Endodermal cell (in vitro differentiated cells): ENCODE results near the gene CSNK1G2. TPM values are rescaled to one million over a fixed set of nuclear protein-coding genes. Genes with fewer than 3 reads are reported as not detected.

Experiments used
- DNase-seq: peaks from one replicate; pipeline ENCODE4 v3.0.0-alpha.2; 2017
- H3K27ac ChIP-seq: 2 replicates; pipeline ENCODE4 v1.5.1; 2013; ENCODE audit warnings: mild to moderate bottlenecking, low read depth, low read length, moderate library complexity
- H3K27me3 ChIP-seq: 2 replicates; pipeline ENCODE4 v1.6.1; 2013; ENCODE audit warnings: mild to moderate bottlenecking, low read length, moderate library complexity; ENCODE audit not compliant: insufficient read depth, control insufficient read depth, poor library complexity, severe bottlenecking
- H3K36me3 ChIP-seq: 2 replicates; pipeline ENCODE4 v1.7.0; 2013; ENCODE audit warnings: mild to moderate bottlenecking, low read length, moderate library complexity; ENCODE audit not compliant: control insufficient read depth, insufficient read depth
- H3K4me1 ChIP-seq: one replicate; pipeline ENCODE4 v1.7.0; 2013; ENCODE audit warnings: low read length; ENCODE audit not compliant: control insufficient read depth, insufficient read depth
- H3K4me3 ChIP-seq: 2 replicates; pipeline ENCODE4 v1.5.1; 2013; ENCODE audit warnings: mild to moderate bottlenecking, low read length, moderate library complexity
- H3K9ac ChIP-seq: 2 replicates; pipeline ENCODE4 v1.6.1; 2013; ENCODE audit warnings: mild to moderate bottlenecking, low read length, moderate library complexity; ENCODE audit not compliant: poor library complexity, severe bottlenecking; ENCODE audit errors: extremely low read depth
- H3K9me3 ChIP-seq: 2 replicates; pipeline ENCODE4 v1.6.1; 2013; ENCODE audit warnings: mild to moderate bottlenecking, low read length, moderate library complexity; ENCODE audit not compliant: control insufficient read depth
- H3K27ac Mint-ChIP-seq: 2 replicates; pipeline ENCODE4 v1.8.0; 2020; ENCODE audit warnings: mixed read lengths
- H3K27me3 Mint-ChIP-seq: 2 replicates; pipeline ENCODE4 v1.8.0; 2021; ENCODE audit warnings: mild to moderate bottlenecking, mixed read lengths; ENCODE audit not compliant: insufficient read depth
- H3K36me3 Mint-ChIP-seq: 2 replicates; pipeline ENCODE4 v1.8.0; 2020; ENCODE audit warnings: low read depth, mixed read lengths
- H3K4me1 Mint-ChIP-seq: 2 replicates; pipeline ENCODE4 v1.8.0; 2020; ENCODE audit warnings: mixed read lengths
- H3K4me3 Mint-ChIP-seq: 2 replicates; pipeline ENCODE4 v1.8.0; 2020; ENCODE audit warnings: mild to moderate bottlenecking, moderate library complexity, mixed read lengths
- H3K9me3 Mint-ChIP-seq: 2 replicates; pipeline ENCODE4 v1.8.0; 2020; ENCODE audit warnings: mild to moderate bottlenecking, mixed read lengths
- WGBS, 2 experiments: methylation state at CpG; one replicate each; pipeline versions ENCODE4 v1.1.5 to v1.1.7; 2013; ENCODE audit warnings: missing lambda C conversion rate in 2 of 2, mixed read lengths in 1 of 2; ENCODE audit not compliant: insufficient coverage in 1 of 2, insufficient read length in 1 of 2; 5-methylcytosine and 5-hydroxymethylcytosine counted together
- total RNA-seq, 2 donors: library from RNA; stranded (reverse); fragmentation: NEBNext Ultra II Directional in 1 of 2; extraction: Animal tissue kit (Norgen Biotek cat#: 25700) in 1 of 2; gene quantifications; 2 replicates in 1 of 2; 3 replicates in 1 of 2; pipeline ENCODE4 v1.2.1, GENCODE V29; 2021
- TF ChIP-seq, protein P1 (sequence below): fragments of 200-600 bp; sonication (generic); conservative IDR thresholded peaks from 2 replicates; pipeline ENCODE4 v1.5.0; 2021; ENCODE audit warnings: antibody characterized with exemption, mild to moderate bottlenecking

CSNK1G2 gene
- total RNA-seq, 2 donors from 2014 or later, result 111 to 112 TPM

DNA sequence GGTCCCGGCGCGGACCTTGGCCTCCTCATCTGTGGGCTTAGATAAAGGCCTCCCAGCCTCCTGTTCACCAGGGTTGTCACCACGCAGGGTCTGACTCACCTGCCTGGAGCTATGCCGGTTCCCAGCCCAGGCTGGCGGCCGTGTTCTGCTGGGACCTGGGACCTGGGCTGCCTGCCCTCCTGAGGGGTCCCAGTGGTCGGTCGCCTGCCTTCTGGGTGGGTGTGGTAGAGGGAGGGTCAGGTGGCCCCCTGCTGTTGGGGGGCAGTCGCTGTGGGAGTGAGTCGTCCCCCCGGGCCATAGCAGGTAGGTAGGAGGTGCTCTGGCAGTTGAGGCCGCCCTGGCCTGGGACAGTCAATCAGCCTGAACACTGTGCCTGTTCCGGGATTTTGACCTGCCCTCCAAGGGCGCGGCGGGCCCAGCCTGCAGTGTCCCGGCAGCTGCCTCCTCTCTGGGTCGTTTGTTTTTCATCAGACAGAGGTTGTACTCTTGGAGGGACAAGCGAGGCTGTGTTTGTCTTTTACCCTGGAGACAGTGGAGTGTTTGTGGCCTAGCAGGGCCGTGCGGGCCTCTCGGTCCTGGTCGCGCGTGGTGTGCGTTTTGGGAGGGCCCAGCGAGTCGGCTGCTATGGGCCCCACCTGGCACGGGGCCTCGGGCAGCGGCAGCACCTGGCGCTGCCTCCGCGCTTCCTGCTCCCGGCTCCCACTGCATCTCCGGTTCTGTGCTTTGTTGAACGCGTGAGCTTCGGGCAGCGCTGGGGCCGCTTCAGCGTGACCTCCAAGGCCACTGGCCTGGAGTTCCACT, 33.2 kb upstream of the CSNK1G2 start:
- Histone ChIP-seq H3K9ac (no peak overlapping the region), H3K27me3 (no peaks in the 10 kb centered on the region), H3K4me3 (no peak overlapping the region), H3K9me3 (no peaks in the 10 kb centered on the region), H3K36me3 (peaks cover 1% of the 10 kb centered on the region), H3K4me1 (no peaks in the 10 kb centered on the region), H3K27ac (no peak overlapping the region)
- Mint-ChIP-seq H3K27ac (no peak overlapping the region), H3K9me3 (no peaks in the 10 kb centered on the region), H3K27me3 (no peaks in the 10 kb centered on the region), H3K4me3 (no peak overlapping the region), H3K4me1 (peaks cover 4% of the 10 kb centered on the region), H3K36me3 (peaks cover 18% of the 10 kb centered on the region)
- peak; percentile 51 for DNase-seq
- TF ChIP-seq, protein P1, sequence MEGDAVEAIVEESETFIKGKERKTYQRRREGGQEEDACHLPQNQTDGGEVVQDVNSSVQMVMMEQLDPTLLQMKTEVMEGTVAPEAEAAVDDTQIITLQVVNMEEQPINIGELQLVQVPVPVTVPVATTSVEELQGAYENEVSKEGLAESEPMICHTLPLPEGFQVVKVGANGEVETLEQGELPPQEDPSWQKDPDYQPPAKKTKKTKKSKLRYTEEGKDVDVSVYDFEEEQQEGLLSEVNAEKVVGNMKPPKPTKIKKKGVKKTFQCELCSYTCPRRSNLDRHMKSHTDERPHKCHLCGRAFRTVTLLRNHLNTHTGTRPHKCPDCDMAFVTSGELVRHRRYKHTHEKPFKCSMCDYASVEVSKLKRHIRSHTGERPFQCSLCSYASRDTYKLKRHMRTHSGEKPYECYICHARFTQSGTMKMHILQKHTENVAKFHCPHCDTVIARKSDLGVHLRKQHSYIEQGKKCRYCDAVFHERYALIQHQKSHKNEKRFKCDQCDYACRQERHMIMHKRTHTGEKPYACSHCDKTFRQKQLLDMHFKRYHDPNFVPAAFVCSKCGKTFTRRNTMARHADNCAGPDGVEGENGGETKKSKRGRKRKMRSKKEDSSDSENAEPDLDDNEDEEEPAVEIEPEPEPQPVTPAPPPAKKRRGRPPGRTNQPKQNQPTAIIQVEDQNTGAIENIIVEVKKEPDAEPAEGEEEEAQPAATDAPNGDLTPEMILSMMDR, result no peak
- 94% methylated on average over 30 to 43 of the region's 43 CpGs for WGBS, 2 experiments

DNA sequence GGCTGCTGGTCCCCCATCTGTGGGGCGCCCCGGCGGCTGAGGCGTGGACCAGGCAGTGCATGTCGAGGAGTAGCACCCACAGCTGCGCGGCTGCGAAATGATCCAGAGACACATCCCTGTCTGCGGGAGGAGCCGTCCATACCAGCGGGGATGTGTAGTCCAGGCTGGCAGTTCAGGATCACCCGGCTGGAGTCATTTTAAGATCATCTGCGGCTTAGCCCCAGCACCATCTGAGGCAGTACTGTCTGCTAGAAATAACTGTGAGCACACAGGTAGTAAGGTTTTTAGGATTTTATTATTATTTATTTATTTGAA, 32.7 kb upstream of the CSNK1G2 start:
- no peak overlapping the region for H3K9ac ChIP-seq
- TF ChIP-seq, protein P1, result no peak
- H3K4me3 Mint-ChIP-seq, result no peak overlapping the region
- H3K4me1 ChIP-seq, result no peaks in the 10 kb centered on the region
- peaks cover 21% of the 10 kb centered on the region for H3K36me3 Mint-ChIP-seq
- H3K27ac Mint-ChIP-seq, result no peak overlapping the region
- no peak for DNase-seq
- H3K4me3 ChIP-seq, result no peak overlapping the region
- no peaks in the 10 kb centered on the region for H3K9me3 Mint-ChIP-seq
- H3K27ac ChIP-seq, result no peak overlapping the region
- peaks cover 4% of the 10 kb centered on the region for H3K4me1 Mint-ChIP-seq
- H3K27me3 Mint-ChIP-seq, result no peaks in the 10 kb centered on the region
- H3K27me3 ChIP-seq, result no peaks in the 10 kb centered on the region
- no peaks in the 10 kb centered on the region for H3K9me3 ChIP-seq
- WGBS, 2 experiments, result 95 to 96% methylated on average over 12 to 13 of the region's 13 CpGs
- H3K36me3 ChIP-seq, result peaks cover 7% of the 10 kb centered on the region

DNA sequence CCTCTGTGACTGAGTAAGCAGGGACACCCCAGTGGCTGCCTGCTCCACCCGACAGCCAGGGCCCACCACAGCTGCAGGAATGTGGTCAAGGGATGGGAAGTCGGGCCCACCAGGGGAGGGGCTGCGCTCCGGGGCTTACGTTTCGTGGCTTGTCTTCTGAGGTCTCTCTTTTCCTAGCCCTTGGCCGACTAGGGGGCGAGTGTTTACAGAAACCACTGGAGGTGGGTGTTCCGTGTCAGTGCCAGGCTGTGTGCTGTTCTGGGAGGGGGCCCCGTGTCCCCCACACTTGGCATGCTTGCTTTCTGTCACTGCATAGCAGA, 31.3 kb upstream of the CSNK1G2 start:
- Histone ChIP-seq H3K9ac (no peak overlapping the region), H3K36me3 (peaks cover 12% of the 10 kb centered on the region), H3K9me3 (no peaks in the 10 kb centered on the region), H3K27me3 (no peaks in the 10 kb centered on the region), H3K4me3 (no peak overlapping the region), H3K4me1 (no peaks in the 10 kb centered on the region), H3K27ac (no peak overlapping the region)
- WGBS, 2 experiments, result 95 to 99% methylated on average over 9 to 10 of the region's 10 CpGs
- Mint-ChIP-seq H3K27ac (no peak overlapping the region), H3K27me3 (no peaks in the 10 kb centered on the region), H3K4me1 (no peaks in the 10 kb centered on the region), H3K9me3 (no peaks in the 10 kb centered on the region), H3K4me3 (no peak overlapping the region), H3K36me3 (peaks cover 24% of the 10 kb centered on the region)
- no peak for DNase-seq
- TF ChIP-seq, protein P1, result no peak
